ENCODE data around the gene CALM3.

The CALM3 gene

GRCh38 chr19:46620267-46620666 lies 19.1 kb downstream of the CALM3 start:
- in situ Hi-C loops (cut with HindIII; ENCODE audit: low pct_ligation_motif_present, low sequenced_read_pairs), result no loop called here
- TF ChIP-seq CTCF (IDR thresholded peaks at IDR 0.05; ENCODE audit: low read depth, low read length, missing control alignments), result no peak
- H3K27me3 ChIP-seq (replicated peaks), result no peaks in the 10 kb centered on the region
- no peak overlapping the region for H3K27ac ChIP-seq
- no peak for DNase-seq
- H3K36me3 ChIP-seq (replicated peaks), result no peaks in the 10 kb centered on the region
- H3K4me3 ChIP-seq (ENCODE audit: low read depth, low read length), result no peak overlapping the region

GRCh38 chr19:46620716-46621115 lies 19.6 kb downstream of the CALM3 start:
- H3K27ac ChIP-seq, result no peak overlapping the region
- no peak for TF ChIP-seq CTCF (IDR thresholded peaks at IDR 0.05; ENCODE audit: low read depth, low read length, missing control alignments)
- no peak overlapping the region for H3K4me3 ChIP-seq (ENCODE audit: low read depth, low read length)
- H3K36me3 ChIP-seq (replicated peaks), result no peaks in the 10 kb centered on the region
- H3K27me3 ChIP-seq (replicated peaks), result no peaks in the 10 kb centered on the region
- DNase-seq, result peak; percentile 28
- in situ Hi-C loops (cut with HindIII; ENCODE audit: low pct_ligation_motif_present, low sequenced_read_pairs), result no loop called here

DNA sequence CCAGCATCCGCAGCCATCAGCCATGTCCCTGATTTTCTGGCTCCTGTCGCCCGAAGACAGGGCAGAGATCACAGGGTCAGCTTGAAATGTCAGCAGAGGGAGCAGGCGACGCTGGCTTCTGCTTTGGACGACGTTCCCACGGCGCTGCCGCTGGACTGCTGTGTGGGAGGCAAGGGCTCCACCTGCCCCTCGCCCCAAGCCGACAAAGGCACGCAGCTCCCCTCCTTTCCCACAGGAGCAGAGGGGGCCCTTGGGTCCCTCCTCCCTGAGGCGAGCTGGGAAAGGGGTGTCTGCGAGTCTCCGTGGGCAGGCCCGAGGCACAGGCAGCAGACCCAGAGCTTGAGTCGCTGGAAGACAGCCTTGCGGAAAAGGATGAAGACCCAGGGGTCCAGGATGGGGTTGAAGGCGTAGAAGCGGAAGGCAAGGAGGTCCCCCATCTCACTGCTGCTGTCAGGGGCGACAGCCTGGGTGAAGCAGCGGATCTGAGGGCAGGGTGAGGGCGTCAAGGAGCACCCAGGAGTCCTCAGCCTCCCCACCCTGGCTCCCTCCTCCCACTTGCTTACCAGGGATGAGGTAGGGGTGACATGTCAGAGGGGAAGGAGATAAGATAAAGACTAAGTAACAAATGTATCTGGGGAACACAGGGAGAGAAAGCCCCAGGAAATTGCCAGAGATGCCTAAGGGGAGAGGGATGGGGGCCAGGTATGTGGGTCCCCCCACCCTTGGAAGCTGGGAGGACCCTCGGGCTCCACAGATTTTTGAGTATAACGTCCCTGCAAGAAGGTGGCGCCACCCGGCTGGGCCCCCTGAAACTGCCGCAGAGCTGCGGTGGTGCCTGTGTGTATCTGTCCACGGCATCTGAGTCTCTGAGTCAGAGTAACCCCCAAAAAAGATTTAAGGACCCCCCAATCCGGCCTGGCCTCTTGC lies 20.3 kb downstream of the CALM3 start:
- H3K4me3 ChIP-seq (ENCODE audit: low read depth, low read length), result no peak overlapping the region
- no peaks in the 10 kb centered on the region for H3K36me3 ChIP-seq (replicated peaks)
- no peak overlapping the region for H3K27ac ChIP-seq
- in situ Hi-C loops (cut with HindIII; ENCODE audit: low pct_ligation_motif_present, low sequenced_read_pairs), result no loop called here
- no peak for DNase-seq
- peak; percentile 33 for TF ChIP-seq CTCF (IDR thresholded peaks at IDR 0.05; ENCODE audit: low read depth, low read length, missing control alignments)
- H3K27me3 ChIP-seq (replicated peaks), result no peaks in the 10 kb centered on the region

DNA sequence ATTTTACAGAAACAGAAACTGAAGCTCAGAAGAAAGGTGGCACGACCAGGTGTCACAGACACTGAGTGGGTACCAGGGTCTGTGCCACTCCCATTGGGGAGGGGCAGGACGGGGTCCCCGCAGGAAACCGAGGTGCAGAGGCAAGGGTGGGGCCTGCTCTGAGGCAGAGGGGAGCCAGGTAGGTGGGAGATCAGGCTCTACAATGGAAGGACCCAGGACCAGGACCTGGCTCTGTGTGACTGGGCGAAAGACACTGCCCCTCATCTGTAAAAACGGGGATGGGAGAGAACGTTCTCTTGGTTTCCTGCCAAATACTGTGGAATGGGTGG lies 21.0 kb downstream of the CALM3 start:
- H3K27ac ChIP-seq, result no peak overlapping the region
- no peaks in the 10 kb centered on the region for H3K36me3 ChIP-seq (replicated peaks)
- H3K4me3 ChIP-seq (ENCODE audit: low read depth, low read length), result no peak overlapping the region
- H3K27me3 ChIP-seq (replicated peaks), result no peaks in the 10 kb centered on the region
- TF ChIP-seq CTCF (IDR thresholded peaks at IDR 0.05; ENCODE audit: low read depth, low read length, missing control alignments), result no peak
- no peak for DNase-seq
- in situ Hi-C loops (cut with HindIII; ENCODE audit: low pct_ligation_motif_present, low sequenced_read_pairs), result no loop called here

GRCh38 chr19:46623915-46624502 lies 22.9 kb downstream of the CALM3 start:
- Histone ChIP-seq H3K36me3 (replicated peaks) (no peaks in the 10 kb centered on the region), H3K27me3 (replicated peaks) (no peaks in the 10 kb centered on the region), H3K27ac (no peak overlapping the region), H3K4me3 (ENCODE audit: low read depth, low read length) (no peak overlapping the region)
- in situ Hi-C loops (cut with HindIII; ENCODE audit: low pct_ligation_motif_present, low sequenced_read_pairs), result no loop called here
- no peak for TF ChIP-seq CTCF (IDR thresholded peaks at IDR 0.05; ENCODE audit: low read depth, low read length, missing control alignments)
- DNase-seq, result no peak

All from brain microvascular endothelial cell (primary cell).